K562 (cell line): ENCODE data around the gene BLVRA. TPM values are rescaled to one million over a fixed set of nuclear protein-coding genes. Genes with fewer than 3 reads are reported as not detected.

ENCODE experiments used
- ETV6 ChIP-seq, 3 experiments: fragments of 150-350 bp in 1 of 3; sonication (generic) in 1 of 3; formaldehyde crosslinking in 1 of 3; IDR thresholded peaks; 2 replicates each; pipeline versions ENCODE4 v1.6.1 to v1.8.0; 2014 to 2022; ENCODE audit warnings: borderline replicate concordance in 2 of 3, low read depth in 2 of 3, antibody characterized with exemption in 1 of 3, low read length in 1 of 3, mild to moderate bottlenecking in 1 of 3, missing genetic modification reagents in 1 of 3
- FIP1L1 ChIP-seq: fragments of 200-400 bp; formaldehyde crosslinking; IDR thresholded peaks from 2 replicates; pipeline ENCODE4 v1.6.1; 2018; ENCODE audit warnings: mild to moderate bottlenecking, low read depth, low read length; ENCODE audit not compliant: poor library complexity, severe bottlenecking
- IRF2 ChIP-seq: sonication (generic); formaldehyde crosslinking; IDR thresholded peaks from 2 replicates; pipeline ENCODE4 v1.8.1; 2022; ENCODE audit warnings: mild to moderate bottlenecking, missing genetic modification reagents
- MYC ChIP-seq, 2 experiments: fragments of 250-450 bp in 1 of 2; sonication (Bioruptor Pico) in 1 of 2; IDR thresholded peaks; 2 replicates each; pipeline versions ENCODE4 v1.5.1 to v1.6.1; 2012 to 2021; ENCODE audit warnings: low read depth in 2 of 2, borderline replicate concordance in 1 of 2, improper control_type of control experiment in 1 of 2, low read length in 1 of 2, mild to moderate bottlenecking in 1 of 2, moderate library complexity in 1 of 2
- PHF21A ChIP-seq: fragments of 450-650 bp; IDR thresholded peaks from 2 replicates; pipeline ENCODE4 v1.6.1; 2017; ENCODE audit warnings: low read depth, borderline replicate concordance
- SAP30 ChIP-seq: fragments of 200-600 bp; sonication (generic); IDR thresholded peaks from 2 replicates; pipeline ENCODE4 v1.6.1; 2012; ENCODE audit warnings: borderline replicate concordance, low read depth, mild to moderate bottlenecking, moderate library complexity, low read length, control low read depth, inconsistent platforms; ENCODE audit not compliant: insufficient read depth, poor library complexity, severe bottlenecking
- THRB ChIP-seq: fragments of 450-650 bp; formaldehyde crosslinking; conservative IDR thresholded peaks from 2 replicates; pipeline ENCODE4 v1.4.0; 2022; ENCODE audit warnings: mild to moderate bottlenecking, missing genetic modification characterization
- ZMIZ1 ChIP-seq, 2 experiments: fragments of 150-350 bp in 1 of 2; IDR thresholded peaks; 2 replicates each; pipeline ENCODE4 v1.6.1; 2012 to 2016; ENCODE audit warnings: low read depth in 2 of 2, low read length in 2 of 2, mild to moderate bottlenecking in 1 of 2, moderate library complexity in 1 of 2
- ZNF274 ChIP-seq: IDR thresholded peaks from 2 replicates; pipeline ENCODE4 v1.6.1; 2011; ENCODE audit warnings: low read depth, mild to moderate bottlenecking, low read length, moderate library complexity, borderline replicate concordance
- ZNF318 ChIP-seq, 2 experiments: fragments of 450-650 bp; IDR thresholded peaks; 2 replicates each; pipeline ENCODE4 v1.6.1; 2016; ENCODE audit warnings: mild to moderate bottlenecking in 2 of 2, borderline replicate concordance in 1 of 2, low read depth in 1 of 2, moderate library complexity in 1 of 2
- ZNF436 ChIP-seq: fragments of 250-450, 450-650 bp; sonication (Bioruptor Pico); formaldehyde crosslinking; IDR thresholded peaks from 2 replicates; pipeline ENCODE4 v1.7.0; 2020; ENCODE audit warnings: mild to moderate bottlenecking
- polyA plus RNA-seq, 8 experiments: library from polyadenylated mRNA; depleted of rRNA in 4 of 8; stranded (reverse) in 5 of 8; unstranded in 3 of 8; fragments of >200 nt; fragmentation: Nextera tagmentation in 2 of 8; fragmentation: Illumina TruSeq in 1 of 8; extraction: Ambion mirVana in 2 of 8; extraction: Trizol in 1 of 8; gene quantifications; 2 replicates each; pipeline versions ENCODE4 v1.2.1 to v1.2.3, GENCODE V29; 2011 to 2014; ENCODE audit warnings: inconsistent platforms in 1 of 8, missing spikeins in 1 of 8
- total RNA-seq, 7 experiments: library from RNA; depleted of rRNA in 6 of 7; stranded (reverse); fragments of >200 nt in 6 of 7; fragmentation: Illumina TruSeq in 2 of 7; extraction: Trizol in 2 of 7; gene quantifications; 2 replicates each; pipeline versions ENCODE4 v1.2.1 to v1.2.3, GENCODE V29; 2011 to 2021; ENCODE audit warnings: low replicate concordance in 1 of 7

The BLVRA gene
- total and polyA plus RNA-seq, 9 of the 15 experiments (the other 6 are each of a cell fraction or from before 2014, with no cell fraction given), result 48.5 to 147 (median 61.5) TPM

GRCh38 chr7:43729214-43729923, 29.1 kb upstream of the BLVRA start, which contains the start of gene COA1 (continued):
- TF ChIP-seq ZNF318 (IDR thresholded peaks at IDR 0.05; ENCODE audit: borderline replicate concordance in 1 of 2, low read depth in 1 of 2) (no peak), MYC (IDR thresholded peaks at IDR 0.05; ENCODE audit: low read depth, low read length) (peak; percentile 83), MYC (CRISPR knock-in tag; IDR thresholded peaks at IDR 0.05; ENCODE audit: borderline replicate concordance, low read depth) (no peak), ZMIZ1 (IDR thresholded peaks at IDR 0.05; ENCODE audit: low read depth in 2 of 2, low read length in 2 of 2) (no peak; a peak in 1 of 4 replicates), IRF2 (CRISPR knock-in tag) (no peak), THRB (no peak), FIP1L1 (no peak), SAP30 (peak; percentile 5), ZNF274 (no peak), PHF21A (no peak), ZNF436 (CRISPR knock-in tag) (no peak), ETV6 (IDR thresholded peaks at IDR 0.05; ENCODE audit: borderline replicate concordance in 1 of 2, low read depth in 2 of 2, low read length in 1 of 2) (no peak), ETV6 (CRISPR knock-in tag; IDR thresholded peaks at IDR 0.05; ENCODE audit: borderline replicate concordance) (no peak)
